H1 (cell line): ENCODE measurements around the gene SLC39A2. TPM values are rescaled to one million over a fixed set of nuclear protein-coding genes. Genes with fewer than 3 reads are reported as not detected.

Experiments
- CTCF ChIA-PET: fragments of 300-600 bp; sonication (Branson Sonifier 250); formaldehyde crosslinking; loops from one replicate; lab custom pipeline; 2021; ENCODE audit not compliant: partially characterized antibody; lab: Charles Lee
- POLR2A ChIA-PET: fragments of 300-600 bp; sonication (Branson Sonifier 250); formaldehyde crosslinking; loops from one replicate; lab custom pipeline; 2021; ENCODE audit warnings: inconsistent platforms; ENCODE audit not compliant: partially characterized antibody; lab: Charles Lee
- DNase-seq, 2 experiments: peaks; one replicate each; pipeline versions ENCODE4 v3.0.0 to v3.0.0-alpha.2; 2010 to 2022; ENCODE audit warnings: low spot score in 2 of 2, low read depth in 1 of 2, mixed read lengths in 1 of 2
- FAIRE-seq: peaks from 2 replicates; lab custom pipeline; 2011; peaks lifted over from hg19 to GRCh38; lab: Jason Lieb, UNC
- H2AFZ ChIP-seq: 2 replicates; pipeline ENCODE4 v1.8.1; 2012; ENCODE audit warnings: low read length, inconsistent platforms
- H2AK5ac ChIP-seq: 2 replicates; pipeline ENCODE4 v1.6.1; 2013; ENCODE audit warnings: low read depth, low read length
- H2BK120ac ChIP-seq: replicated peaks from 2 replicates; pipeline ENCODE3; 2013; ENCODE audit warnings: low read depth, low read length, inconsistent platforms
- H2BK12ac ChIP-seq: 2 replicates; pipeline ENCODE4 v1.6.1; 2013; ENCODE audit warnings: low read depth, low read length
- H2BK15ac ChIP-seq: 2 replicates; pipeline ENCODE4 v1.6.1; 2013; ENCODE audit warnings: low read length
- H2BK20ac ChIP-seq: 2 replicates; pipeline ENCODE4 v1.6.1; 2013; ENCODE audit warnings: low read length
- H2BK5ac ChIP-seq: 2 replicates; pipeline ENCODE4 v1.6.1; 2013; ENCODE audit warnings: low read depth, low read length
- H3K14ac ChIP-seq: 2 replicates; pipeline ENCODE4 v1.6.1; 2013; ENCODE audit warnings: inconsistent platforms; ENCODE audit not compliant: insufficient read length
- H3K18ac ChIP-seq: 2 replicates; pipeline ENCODE4 v1.6.1; 2013; ENCODE audit warnings: low read length; ENCODE audit errors: extremely low read depth
- H3K23ac ChIP-seq: 2 replicates; pipeline ENCODE4 v1.6.1; 2013; ENCODE audit warnings: inconsistent platforms; ENCODE audit not compliant: insufficient read length
- H3K23me2 ChIP-seq: 2 replicates; pipeline ENCODE4 v1.6.1; 2013; ENCODE audit warnings: low read depth, low read length
- H3K27ac ChIP-seq: 2 replicates; pipeline ENCODE4 v1.6.1; 2011; ENCODE audit warnings: low read depth, low read length, inconsistent platforms
- H3K27me3 ChIP-seq, 4 experiments: replicated peaks in 1 of 4; 1 replicate in 1 of 4; 2 replicates in 3 of 4; pipeline versions ENCODE4 v1.6.1 to v1.8.1; 2011 to 2013; ENCODE audit warnings: low read length in 3 of 4, mild to moderate bottlenecking in 3 of 4, inconsistent platforms in 2 of 4, mixed read lengths in 2 of 4, moderate library complexity in 1 of 4; ENCODE audit not compliant: control insufficient read depth in 3 of 4, insufficient read depth in 3 of 4; ENCODE audit errors: extremely low read depth in 1 of 4
- H3K36me3 ChIP-seq, 4 experiments: 2 replicates each; pipeline versions ENCODE4 v1.6.1 to v1.8.1; 2011 to 2013; ENCODE audit warnings: mild to moderate bottlenecking in 4 of 4, low read length in 3 of 4, moderate library complexity in 2 of 4, control low read depth in 1 of 4, inconsistent platforms in 1 of 4; ENCODE audit not compliant: insufficient read depth in 4 of 4, control insufficient read depth in 2 of 4
- H3K4ac ChIP-seq: replicated peaks from 2 replicates; pipeline ENCODE3; 2013; ENCODE audit warnings: low read length, low read depth, mixed read lengths, inconsistent platforms; ENCODE audit not compliant: insufficient read length
- H3K4me1 ChIP-seq, 4 experiments: replicated peaks in 1 of 4; 1 replicate in 1 of 4; 2 replicates in 3 of 4; pipeline versions ENCODE4 v1.6.1 to v1.8.1; 2011 to 2013; ENCODE audit warnings: low read length in 3 of 4, inconsistent platforms in 2 of 4, mixed read lengths in 1 of 4; ENCODE audit not compliant: insufficient read depth in 4 of 4, control insufficient read depth in 3 of 4
- H3K4me2 ChIP-seq, 2 experiments: 2 replicates each; pipeline versions ENCODE4 v1.6.1 to v1.8.1; 2011 to 2013; ENCODE audit warnings: low read depth in 2 of 2, low read length in 2 of 2, control low read depth in 1 of 2, inconsistent platforms in 1 of 2, mild to moderate bottlenecking in 1 of 2; ENCODE audit not compliant: insufficient read depth in 1 of 2
- H3K4me3 ChIP-seq, 4 experiments: fragments of 200-600, 300-600 bp in 1 of 4; sonication (generic), shearing (Covaris generic), sonication (Bioruptor Twin) in 1 of 4; 2 replicates each; pipeline versions ENCODE4 v1.5.1 to v1.8.1; 2011 to 2016; ENCODE audit warnings: low read length in 4 of 4, low read depth in 3 of 4, control low read depth in 2 of 4, inconsistent platforms in 2 of 4, mild to moderate bottlenecking in 2 of 4, mixed read lengths in 1 of 4, moderate library complexity in 1 of 4; ENCODE audit not compliant: insufficient read depth in 2 of 4; ENCODE audit errors: extremely low read depth in 1 of 4
- H3K56ac ChIP-seq: replicated peaks from 2 replicates; pipeline ENCODE3; 2013; ENCODE audit warnings: low read depth, mild to moderate bottlenecking, mixed read lengths, low read length, inconsistent platforms; ENCODE audit not compliant: insufficient read length
- H3K79me1 ChIP-seq: 2 replicates; pipeline ENCODE4 v1.6.1; 2013; ENCODE audit warnings: low read depth, low read length, control low read depth
- H3K79me2 ChIP-seq, 2 experiments: 2 replicates each; pipeline versions ENCODE4 v1.6.1 to v1.8.1; 2012 to 2013; ENCODE audit warnings: low read length in 2 of 2, mild to moderate bottlenecking in 2 of 2, inconsistent platforms in 1 of 2; ENCODE audit not compliant: insufficient read depth in 2 of 2, control insufficient read depth in 1 of 2
- H3K9ac ChIP-seq, 4 experiments: replicated peaks in 1 of 4; 1 replicate in 1 of 4; 2 replicates in 3 of 4; pipeline versions ENCODE4 v1.6.1 to v1.8.1; 2011 to 2013; ENCODE audit warnings: low read depth in 3 of 4, low read length in 3 of 4, control low read depth in 2 of 4, mild to moderate bottlenecking in 2 of 4, moderate library complexity in 2 of 4, inconsistent platforms in 1 of 4; ENCODE audit errors: extremely low read depth in 1 of 4
- H3K9me3 ChIP-seq, 2 experiments: 2 replicates each; pipeline versions ENCODE4 v1.6.1 to v1.8.1; 2012 to 2013; ENCODE audit warnings: mild to moderate bottlenecking in 2 of 2, moderate library complexity in 2 of 2, control low read depth in 1 of 2, inconsistent platforms in 1 of 2, low read depth in 1 of 2, low read length in 1 of 2, mixed read lengths in 1 of 2; ENCODE audit not compliant: insufficient read depth in 2 of 2
- H4K20me1 ChIP-seq, 2 experiments: replicated peaks in 1 of 2; 2 replicates each; pipeline versions ENCODE3 to v1.8.1; 2011 to 2013; ENCODE audit warnings: inconsistent platforms in 2 of 2, low read length in 2 of 2, mild to moderate bottlenecking in 1 of 2; ENCODE audit not compliant: insufficient read depth in 2 of 2, control insufficient read depth in 1 of 2
- H4K5ac ChIP-seq: 2 replicates; pipeline ENCODE4 v1.6.1; 2013; ENCODE audit warnings: low read length, low read depth, mixed read lengths, inconsistent platforms; ENCODE audit not compliant: insufficient read length
- H4K8ac ChIP-seq: 2 replicates; pipeline ENCODE4 v1.8.0; 2013; ENCODE audit warnings: mild to moderate bottlenecking, moderate library complexity, low read length, inconsistent platforms; ENCODE audit not compliant: insufficient read depth; ENCODE audit errors: extremely low read depth
- H4K91ac ChIP-seq: replicated peaks from 2 replicates; pipeline ENCODE3; 2013; ENCODE audit warnings: low read length, mixed read lengths, inconsistent platforms; ENCODE audit not compliant: insufficient read length
- ASH2L ChIP-seq: fragments of 200-600, 300-600 bp; sonication (generic); IDR thresholded peaks from one replicate; pipeline ENCODE4 v1.7.1; 2017; ENCODE audit warnings: low read length
- ATF2 ChIP-seq: IDR thresholded peaks from 2 replicates; pipeline ENCODE4 v1.6.1; 2012; ENCODE audit warnings: low read length, inconsistent platforms
- EGR1 ChIP-seq: IDR thresholded peaks from 2 replicates; pipeline ENCODE4 v1.6.1; 2011; ENCODE audit warnings: low read depth, low read length, borderline replicate concordance
- EZH2 ChIP-seq: fragments of 200-600 bp; sonication (generic); IDR thresholded peaks from 2 replicates; pipeline ENCODE4 v1.7.1; 2012; ENCODE audit warnings: low read depth, mild to moderate bottlenecking, moderate library complexity, low read length, inconsistent platforms; ENCODE audit not compliant: severe bottlenecking
- POLR2AphosphoS5 ChIP-seq: IDR thresholded peaks from 2 replicates; pipeline ENCODE4 v1.6.1; 2011; ENCODE audit warnings: low read depth, low read length
- RAD21 ChIP-seq, 2 experiments: IDR thresholded peaks in 1 of 2; conservative IDR thresholded peaks in 1 of 2; 2 replicates each; pipeline ENCODE4 v1.6.1; 2011; ENCODE audit warnings: low read depth in 2 of 2, low read length in 2 of 2, improper control_type of control experiment in 1 of 2, inconsistent platforms in 1 of 2, mild to moderate bottlenecking in 1 of 2, moderate library complexity in 1 of 2
- RBBP5 ChIP-seq: IDR thresholded peaks from 2 replicates; pipeline ENCODE4 v1.7.1; 2012; ENCODE audit warnings: low read depth, mild to moderate bottlenecking, inconsistent platforms, low read length, moderate library complexity, borderline replicate concordance
- RNF2 ChIP-seq: fragments of 200-900, 300-1000 bp; sonication (generic); IDR thresholded peaks from 2 replicates; pipeline ENCODE4 v1.7.1; 2016; ENCODE audit warnings: borderline replicate concordance, low read depth, mild to moderate bottlenecking, antibody characterized with exemption, low read length; ENCODE audit not compliant: poor library complexity, severe bottlenecking; ENCODE audit errors: missing control alignments
- TAF1 ChIP-seq: IDR thresholded peaks from 2 replicates; pipeline ENCODE4 v1.6.1; 2011; ENCODE audit warnings: mild to moderate bottlenecking, low read depth, low read length
- WGBS, 2 experiments: shearing (Covaris generic) in 1 of 2; methylation state at CpG; one replicate each; pipeline versions ENCODE4 v1.1.6 to v1.1.7; 2013 to 2015; ENCODE audit warnings: low lambda C conversion rate in 2 of 2, mixed read lengths in 2 of 2, inconsistent platforms in 1 of 2, low coverage in 1 of 2, missing lambda C conversion rate in 1 of 2; ENCODE audit not compliant: insufficient replicate concordance in 2 of 2, insufficient coverage in 1 of 2, insufficient read length in 1 of 2; ENCODE audit errors: extremely low coverage in 1 of 2, missing lambda C conversion rate in 1 of 2; 5-methylcytosine and 5-hydroxymethylcytosine counted together
- polyA plus RNA-seq, 7 experiments: library from polyadenylated mRNA; depleted of rRNA in 3 of 7; stranded (reverse) in 5 of 7; unstranded in 2 of 7; fragments of >200 nt in 5 of 7; fragments of 200-250 nt in 2 of 7; gene quantifications; 1 replicate in 5 of 7; 2 replicates in 1 of 7; 4 replicates in 1 of 7; pipeline versions ENCODE4 v1.2.1 to v1.2.3, GENCODE V29; 2011 to 2013; ENCODE audit warnings: missing spikeins in 2 of 7, mixed read lengths in 2 of 7
- total RNA-seq: library from RNA; stranded (reverse); fragmentation: NEBNext Ultra II Directional; extraction: Animal tissue kit (Norgen Biotek cat#: 25700); gene quantifications from 2 replicates; pipeline ENCODE4 v1.2.1, GENCODE V29; 2021

SLC39A2 gene
- total and polyA plus RNA-seq, 2 of the 8 experiments (the other 6 are each of a cell fraction or from before 2014, with no cell fraction given): 0.14 to 0.22 TPM

GRCh38 chr14:20971705-20972021 lies 27.4 kb upstream of the SLC39A2 start:
- H3K9ac ChIP-seq: no peak overlapping the region; a peak in 1 of 7 replicates
- DNase-seq: no peak
- CTCF ChIA-PET: interaction anchor here (0.6 to 4.0 kb wide), 39 partner anchors 9 to 1591 kb away, joined by 3 to 42 read pairs (median 5); partner anchors contain the start of gene ARHGEF40

More at GRCh38 chr14:20971705-20972021, 27.4 kb upstream of the SLC39A2 start:
- H3K27me3 ChIP-seq: peaks cover 0 to 3% (median 1%) of the 10 kb centered on the region in 4 experiments; a peak in 2 of 7 replicates
- H3K14ac ChIP-seq: no peak overlapping the region
- no peaks in the 10 kb centered on the region for H4K20me1 ChIP-seq
- no peak overlapping the region for H3K23ac ChIP-seq
- H4K5ac ChIP-seq: no peak overlapping the region
- no peak overlapping the region for H3K4ac ChIP-seq
- no peak overlapping the region for H2AK5ac ChIP-seq
- H3K23me2 ChIP-seq: peaks cover 4% of the 10 kb centered on the region; the same call in 1 of the 2 replicates
- peaks cover 0 to 2% (median under 1%) of the 10 kb centered on the region in 4 experiments; a peak in 2 of 7 replicates for H3K4me1 ChIP-seq
- no peak overlapping the region for H2BK20ac ChIP-seq
- peak overlapping the region; percentile 44 to 83 for H3K4me2 ChIP-seq
- no peak overlapping the region for H3K56ac ChIP-seq
- no peak overlapping the region for H4K91ac ChIP-seq
- H2BK120ac ChIP-seq: no peak overlapping the region
- H3K9me3 ChIP-seq: no peaks in the 10 kb centered on the region
- H3K4me3 ChIP-seq: peak overlapping the region; percentile 20 to 88 (median 75); a peak in 7 of 8 replicates
- peak overlapping the region; percentile 29; the same call in 1 of the 2 replicates for H2BK12ac ChIP-seq
- H3K18ac ChIP-seq: peak overlapping the region; percentile 24; the same call in 1 of the 2 replicates
- H4K8ac ChIP-seq: no peak overlapping the region
- no peak overlapping the region for H2BK15ac ChIP-seq
- H3K79me1 ChIP-seq: no peaks in the 10 kb centered on the region
- 24% methylated on average over 8 of the region's 8 CpGs; no CpG with 5 or more reads in 1 of the 2 experiments for WGBS, 2 experiments
- H3K79me2 ChIP-seq: no peaks in the 10 kb centered on the region
- no peak for TF ChIP-seq RBBP5
- no peak for TF ChIP-seq RNF2
- TF ChIP-seq RAD21 (IDR thresholded peaks at IDR 0.05 in 1 of 2, conservative IDR thresholded peaks at IDR 0.05 in 1 of 2; ENCODE audit: low read depth in 2 of 2, low read length in 2 of 2): no peak
- peak; percentile 58 for TF ChIP-seq ASH2L
- no peak for TF ChIP-seq EZH2
- no peak for TF ChIP-seq ATF2
- TF ChIP-seq TAF1: no peak
- no peak for TF ChIP-seq EGR1
- 0 out of 2 replicates have a peak, but pooled peaks have one; percentile 14 for TF ChIP-seq POLR2AphosphoS5
- POLR2A ChIA-PET: interaction anchor here (0.6 to 2.1 kb wide), 11 partner anchors 9 to 286 kb away, joined by 3 to 9 read pairs (median 5); partner anchors contain the start of gene ARHGEF40
- H2BK5ac ChIP-seq: peak overlapping the region; percentile 54
- H2AFZ ChIP-seq: peak overlapping the region; percentile 98
- no peak overlapping the region for H3K27ac ChIP-seq
- FAIRE-seq: no peak
- H3K36me3 ChIP-seq: no peaks in the 10 kb centered on the region
